Large intestine (tissue), 3 donors: Measurements from ENCODE around the gene JPH4. TPM values are rescaled to one million over a fixed set of nuclear protein-coding genes. Genes with fewer than 3 reads are reported as not detected.

ENCODE experiments used
- DNase-seq, 2 donors: peaks; one replicate each; pipeline versions ENCODE4 v3.0.0 to v3.0.0-alpha.2; 2013
- H3K27ac ChIP-seq: one replicate; pipeline ENCODE4 v1.5.1; 2013; ENCODE audit warnings: low read length
- H3K27me3 ChIP-seq: 2 replicates; pipeline ENCODE4 v1.6.1; 2013; ENCODE audit warnings: low read length; ENCODE audit not compliant: control insufficient read depth, insufficient read depth
- H3K36me3 ChIP-seq: 2 replicates; pipeline ENCODE4 v1.6.1; 2013; ENCODE audit warnings: low read length; ENCODE audit not compliant: control insufficient read depth, insufficient read depth
- H3K4me1 ChIP-seq: one replicate; pipeline ENCODE4 v1.6.1; 2013; ENCODE audit warnings: low read length; ENCODE audit not compliant: control insufficient read depth, insufficient read depth
- H3K4me3 ChIP-seq: one replicate; pipeline ENCODE4 v1.5.1; 2013; ENCODE audit warnings: low read length
- H3K9me3 ChIP-seq: one replicate; pipeline ENCODE4 v1.6.1; 2013; ENCODE audit warnings: mild to moderate bottlenecking, low read depth, low read length, moderate library complexity; ENCODE audit not compliant: control insufficient read depth
- WGBS: methylation state at CpG from one replicate; pipeline ENCODE4 v1.1.5; 2013; ENCODE audit warnings: low lambda C conversion rate; ENCODE audit not compliant: insufficient coverage; 5-methylcytosine and 5-hydroxymethylcytosine counted together
- polyA plus RNA-seq: library from polyadenylated mRNA; unstranded; fragments of 120-200 nt; gene quantifications from one replicate; pipeline ENCODE4 v1.2.1, GENCODE V29; 2013

JPH4 gene
- polyA plus RNA-seq, 1 donor, result 6.6 TPM

GRCh38 chr14:23546450-23547035 lies 32.0 kb downstream of the JPH4 start:
- peaks cover 17% of the 10 kb centered on the region for H3K4me1 ChIP-seq
- 100% methylated on average over 2 of the region's 10 CpGs for WGBS
- no peak overlapping the region for H3K27ac ChIP-seq
- peaks cover 5% of the 10 kb centered on the region for H3K9me3 ChIP-seq
- no peaks in the 10 kb centered on the region for H3K36me3 ChIP-seq
- no peak for DNase-seq
- H3K27me3 ChIP-seq, result peaks cover 15% of the 10 kb centered on the region
- no peak overlapping the region for H3K4me3 ChIP-seq

GRCh38 chr14:23545740-23546365 lies 32.7 kb downstream of the JPH4 start:
- Histone ChIP-seq H3K4me1 (peaks cover 17% of the 10 kb centered on the region), H3K27me3 (peaks cover 15% of the 10 kb centered on the region), H3K27ac (no peak overlapping the region), H3K4me3 (no peak overlapping the region), H3K36me3 (no peaks in the 10 kb centered on the region), H3K9me3 (peaks cover 2% of the 10 kb centered on the region)
- 100% methylated on average over 1 of the region's 4 CpGs for WGBS
- DNase-seq, result no peak

GRCh38 chr14:23544511-23545447 lies 33.8 kb downstream of the JPH4 start:
- Histone ChIP-seq H3K9me3 (no peaks in the 10 kb centered on the region), H3K4me3 (no peak overlapping the region), H3K36me3 (no peaks in the 10 kb centered on the region), H3K27me3 (peaks cover 4% of the 10 kb centered on the region), H3K4me1 (peaks cover 10% of the 10 kb centered on the region), H3K27ac (peak overlapping the region; percentile 23)
- WGBS, result 43% methylated on average over 3 of the region's 25 CpGs
- peak in 1 of 2 donors; percentile 49 for DNase-seq

GRCh38 chr14:23543403-23543802 lies 35.2 kb downstream of the JPH4 start:
- peaks cover 10% of the 10 kb centered on the region for H3K4me1 ChIP-seq
- no peak for DNase-seq
- no CpG with 5 or more reads among the region's 5 CpGs for WGBS
- no peak overlapping the region for H3K4me3 ChIP-seq
- H3K27ac ChIP-seq, result no peak overlapping the region
- no peaks in the 10 kb centered on the region for H3K27me3 ChIP-seq
- no peaks in the 10 kb centered on the region for H3K36me3 ChIP-seq
- no peaks in the 10 kb centered on the region for H3K9me3 ChIP-seq

GRCh38 chr14:23542261-23542660 lies 36.3 kb downstream of the JPH4 start:
- no peaks in the 10 kb centered on the region for H3K36me3 ChIP-seq
- peaks cover 10% of the 10 kb centered on the region for H3K4me1 ChIP-seq
- no CpG with 5 or more reads among the region's 5 CpGs for WGBS
- no peak for DNase-seq
- no peaks in the 10 kb centered on the region for H3K27me3 ChIP-seq
- no peak overlapping the region for H3K4me3 ChIP-seq
- no peaks in the 10 kb centered on the region for H3K9me3 ChIP-seq
- H3K27ac ChIP-seq, result no peak overlapping the region

GRCh38 chr14:23540141-23540469 lies 38.5 kb downstream of the JPH4 start:
- 100% methylated on average over 2 of the region's 4 CpGs for WGBS

GRCh38 chr14:23539248-23540140 lies 39.1 kb downstream of the JPH4 start:
- peak in 1 of 2 donors; percentile 22 for DNase-seq
- Histone ChIP-seq H3K4me1 (peaks cover 3% of the 10 kb centered on the region), H3K4me3 (no peak overlapping the region), H3K27ac (no peak overlapping the region), H3K36me3 (peaks cover under 1% of the 10 kb centered on the region), H3K9me3 (no peaks in the 10 kb centered on the region), H3K27me3 (no peaks in the 10 kb centered on the region)
- 40% methylated on average over 2 of the region's 10 CpGs for WGBS

More at GRCh38 chr14:23540141-23540469, 38.5 kb downstream of the JPH4 start:
- H3K27ac ChIP-seq, result no peak overlapping the region
- no peak for DNase-seq
- no peaks in the 10 kb centered on the region for H3K9me3 ChIP-seq
- no peaks in the 10 kb centered on the region for H3K36me3 ChIP-seq
- H3K4me1 ChIP-seq, result peaks cover 9% of the 10 kb centered on the region
- H3K27me3 ChIP-seq, result no peaks in the 10 kb centered on the region
- no peak overlapping the region for H3K4me3 ChIP-seq

GRCh38 chr14:23538785-23539184 lies 39.8 kb downstream of the JPH4 start:
- DNase-seq, result no peak
- no CpG with 5 or more reads among the region's 7 CpGs for WGBS
- H3K27ac ChIP-seq, result no peak overlapping the region

GRCh38 chr14:23538050-23538718 lies 40.4 kb downstream of the JPH4 start:
- DNase-seq, result no peak
- Histone ChIP-seq H3K4me3 (no peak overlapping the region), H3K36me3 (peaks cover 2% of the 10 kb centered on the region), H3K27me3 (no peaks in the 10 kb centered on the region), H3K9me3 (no peaks in the 10 kb centered on the region), H3K27ac (no peak overlapping the region), H3K4me1 (no peaks in the 10 kb centered on the region)
- WGBS, result 60% methylated on average over 2 of the region's 10 CpGs

More at GRCh38 chr14:23538785-23539184, 39.8 kb downstream of the JPH4 start:
- H3K27me3 ChIP-seq, result no peaks in the 10 kb centered on the region
- H3K36me3 ChIP-seq, result peaks cover 2% of the 10 kb centered on the region
- H3K4me1 ChIP-seq, result no peaks in the 10 kb centered on the region
- no peak overlapping the region for H3K4me3 ChIP-seq
- no peaks in the 10 kb centered on the region for H3K9me3 ChIP-seq
